Epithelial cell of proximal tubule (primary cell): ENCODE data around the gene NALCN. TPM values are rescaled to one million over a fixed set of nuclear protein-coding genes. Genes with fewer than 3 reads are reported as not detected.
A peak's percentile ranks its signal among the peaks of the same experiment; 100 is the strongest.

Experiments
- DNase-seq: peaks from one replicate; pipeline ENCODE4 v3.0.0-alpha.2; 2011; ENCODE audit warnings: low read depth
- H3K4me3 ChIP-seq: 2 replicates; pipeline ENCODE4 v1.5.1; 2011; ENCODE audit warnings: low read depth, mild to moderate bottlenecking, low read length
- CTCF ChIP-seq: conservative IDR thresholded peaks from 2 replicates; pipeline ENCODE4 v1.5.1; 2012; ENCODE audit warnings: low read depth, mild to moderate bottlenecking, low read length
- total RNA-seq: library from RNA; depleted of rRNA; stranded (reverse); fragments of >200 nt; gene quantifications from 2 replicates; pipeline ENCODE4 v1.2.3, GENCODE V29; 2015

NALCN gene
- total RNA-seq, 1 donor from 2014 or later: 0.35 TPM

GRCh38 chr13:101434486-101434885, 18.2 kb upstream of the NALCN start:
- DNase-seq: no peak
- no peak overlapping the region for H3K4me3 ChIP-seq
- no peak for TF ChIP-seq CTCF

GRCh38 chr13:101433895-101434294, 17.6 kb upstream of the NALCN start:
- no peak for DNase-seq
- H3K4me3 ChIP-seq: no peak overlapping the region
- peak; percentile 14 for TF ChIP-seq CTCF

GRCh38 chr13:101429733-101430132, 13.4 kb upstream of the NALCN start:
- no peak for DNase-seq
- no peak overlapping the region for H3K4me3 ChIP-seq
- TF ChIP-seq CTCF: no peak

GRCh38 chr13:101425623-101426022, 9.3 kb upstream of the NALCN start:
- no peak overlapping the region for H3K4me3 ChIP-seq
- no peak for TF ChIP-seq CTCF
- DNase-seq: no peak

- H3K4me3 ChIP-seq: no peak overlapping the region
- DNase-seq: no peak
- TF ChIP-seq CTCF: no peak
Measured at GRCh38 chr13:101425156-101425471, 8.8 kb upstream of the NALCN start.

- H3K4me3 ChIP-seq: no peak overlapping the region
- no peak for TF ChIP-seq CTCF
- no peak for DNase-seq
Measured at GRCh38 chr13:101424381-101425155, 8.3 kb upstream of the NALCN start.

- no peak for DNase-seq
- H3K4me3 ChIP-seq: no peak overlapping the region
- TF ChIP-seq CTCF: no peak
Measured at GRCh38 chr13:101423872-101424271, 7.6 kb upstream of the NALCN start.
